Erythroblast (primary cell): Measurements from ENCODE around the gene DRC1.
A peak's percentile ranks its signal among the peaks of the same experiment; 100 is the strongest.

Experiments
- DNase-seq, 2 experiments: peaks; one replicate each; lab custom pipeline; 2025; lab: John Stamatoyannopoulos, UW
- GATA1 ChIP-seq: IDR thresholded peaks from 2 replicates; pipeline ENCODE4 v1.6.1; 2011; ENCODE audit warnings: low read depth, mild to moderate bottlenecking, control low read depth, low read length, moderate library complexity
- POLR2A ChIP-seq: IDR thresholded peaks from 2 replicates; pipeline ENCODE4 v1.6.1; 2011; ENCODE audit warnings: mild to moderate bottlenecking, low read length

DRC1 gene

DNA sequence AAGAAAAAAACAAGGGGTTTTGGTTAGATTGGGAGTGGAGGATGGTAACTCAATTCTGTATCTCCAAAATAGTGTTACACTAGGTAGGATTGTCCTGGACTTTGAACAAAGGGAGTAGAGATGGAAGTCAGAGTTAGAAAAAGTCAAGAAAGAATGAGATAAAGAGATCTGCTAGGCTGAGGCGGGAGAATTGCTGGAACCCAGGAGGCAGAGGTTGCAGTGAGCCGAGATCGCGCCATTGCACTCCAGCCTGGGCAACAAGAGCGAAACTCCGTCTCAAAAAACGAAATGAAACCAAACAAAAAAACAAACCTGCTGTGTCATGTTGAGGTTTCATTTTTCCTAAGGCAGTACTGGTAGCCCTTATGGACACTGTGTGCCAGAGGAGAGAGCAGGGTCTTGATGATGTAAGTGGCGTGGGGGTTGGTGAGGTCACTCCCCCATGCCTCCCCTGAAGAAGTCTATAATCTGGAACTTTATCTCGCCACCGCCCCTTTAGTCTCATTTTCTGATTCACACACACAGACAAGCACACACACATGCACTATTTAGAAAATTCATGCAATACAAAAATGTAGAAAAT is 10.5 kb downstream of the DRC1 start:
- TF ChIP-seq GATA1 (no peak), POLR2A (peak; percentile 52)
- DNase-seq: peak; percentile 70 to 83

- no peak for DNase-seq
- TF ChIP-seq POLR2A (no peak), GATA1 (no peak)
These were observed 12.6 kb downstream of the DRC1 start for GRCh38 chr2:26414311-26414710.

DNA sequence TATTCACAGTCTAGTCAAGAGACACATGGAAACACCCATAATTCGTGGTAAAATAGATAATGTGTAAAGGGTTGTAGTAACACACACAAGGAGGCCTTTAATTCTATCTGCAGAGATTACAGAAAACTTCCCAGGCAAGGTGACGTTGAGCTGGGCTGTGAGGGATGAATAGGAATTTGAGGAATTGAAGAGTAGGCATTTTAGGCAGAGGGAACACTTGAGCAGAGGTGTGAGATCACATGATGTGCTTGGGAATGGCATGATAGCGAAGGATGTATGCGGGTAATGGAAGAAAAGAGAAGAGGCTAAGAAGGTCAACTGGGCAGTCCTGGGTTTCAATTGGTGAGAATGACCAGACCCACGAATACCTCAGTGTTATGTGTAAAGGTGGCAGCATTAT is 20.2 kb downstream of the DRC1 start:
- DNase-seq: no peak
- TF ChIP-seq GATA1 (no peak), POLR2A (no peak)

GRCh38 chr2:26422947-26423629 is 21.4 kb downstream of the DRC1 start:
- no peak for TF ChIP-seq GATA1
- TF ChIP-seq POLR2A: no peak
- no peak for DNase-seq

- TF ChIP-seq GATA1 (no peak), POLR2A (no peak)
- no peak for DNase-seq
These were observed 22.0 kb downstream of the DRC1 start for GRCh38 chr2:26423750-26424149.

DNA sequence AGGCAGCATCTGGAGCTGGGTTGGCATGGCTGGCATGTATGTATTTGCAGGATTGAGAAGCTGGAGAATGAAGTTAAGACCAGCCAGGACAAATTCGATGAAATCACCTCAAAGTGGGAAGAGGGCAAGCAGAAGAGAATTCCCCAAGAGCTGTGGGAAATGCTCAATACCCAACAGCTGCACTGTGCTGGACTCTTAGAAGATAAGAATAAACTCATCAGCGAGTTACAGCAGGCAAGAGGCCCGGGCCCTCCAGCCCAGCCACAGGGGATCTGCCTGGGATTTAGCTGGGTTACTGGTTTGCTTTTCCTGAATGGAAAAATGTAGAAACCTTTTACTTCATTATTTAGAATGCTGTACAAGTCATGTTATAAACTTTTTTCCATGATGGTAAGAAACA is 22.5 kb downstream of the DRC1 start:
- TF ChIP-seq POLR2A: no peak
- no peak for TF ChIP-seq GATA1
- no peak for DNase-seq

DNA sequence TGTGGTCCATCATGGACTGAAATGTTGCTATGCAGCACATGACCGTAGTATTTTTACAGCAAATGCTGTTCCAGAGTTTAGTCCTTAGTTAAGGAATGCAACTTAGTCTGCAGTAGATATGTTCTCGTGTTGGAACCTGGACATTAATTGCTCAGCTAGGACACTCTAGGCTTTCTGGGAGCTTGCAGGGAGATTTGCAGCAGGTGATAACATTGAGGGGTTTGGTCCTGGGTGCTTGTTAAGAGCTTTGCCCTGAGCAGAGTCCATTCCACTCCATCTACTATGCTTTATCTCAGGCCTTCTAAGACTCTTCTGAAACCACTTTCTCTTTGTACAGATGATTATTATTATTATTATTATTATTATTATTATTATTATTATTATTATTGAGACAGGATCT is 27.1 kb downstream of the DRC1 start:
- no peak for DNase-seq
- no peak for TF ChIP-seq POLR2A
- no peak for TF ChIP-seq GATA1

- TF ChIP-seq POLR2A: no peak
- no peak for TF ChIP-seq GATA1
- DNase-seq: no peak
These were observed 28.3 kb downstream of the DRC1 start for GRCh38 chr2:26429779-26430578.

- DNase-seq: no peak
- TF ChIP-seq GATA1 (no peak), POLR2A (no peak)
These were observed 29.1 kb downstream of the DRC1 start for GRCh38 chr2:26430826-26431225.

DNA sequence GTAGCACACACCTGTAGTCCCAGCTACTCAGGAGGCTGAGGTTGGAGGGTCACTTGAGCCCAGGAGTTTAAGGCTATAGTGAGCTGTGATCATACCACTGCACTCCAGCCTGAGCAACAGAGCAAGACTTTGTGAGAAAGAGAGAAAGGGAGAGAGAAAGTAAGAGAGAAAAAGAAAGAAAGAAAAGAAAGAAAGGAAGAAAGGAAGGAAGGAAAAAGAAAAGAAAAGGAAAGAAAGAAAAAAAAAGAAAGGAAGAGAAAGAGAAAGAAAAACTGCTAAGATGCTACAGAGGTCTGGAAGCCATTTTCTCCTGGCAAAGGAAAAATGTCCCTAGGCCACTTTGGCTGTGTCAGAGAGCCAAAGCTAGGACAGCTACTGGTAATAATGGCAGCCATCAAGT is 30.6 kb downstream of the DRC1 start:
- TF ChIP-seq GATA1: no peak
- no peak for TF ChIP-seq POLR2A
- DNase-seq: no peak

GRCh38 chr2:26432859-26433258 is 31.1 kb downstream of the DRC1 start:
- DNase-seq: no peak
- TF ChIP-seq POLR2A (no peak), GATA1 (no peak)

GRCh38 chr2:26435106-26435505 is 33.4 kb downstream of the DRC1 start:
- TF ChIP-seq POLR2A (no peak), GATA1 (no peak)
- DNase-seq: no peak

GRCh38 chr2:26438526-26438925 is 36.8 kb downstream of the DRC1 start:
- DNase-seq: no peak

GRCh38 chr2:26438926-26439325 is 37.2 kb downstream of the DRC1 start:
- no peak for TF ChIP-seq GATA1
- no peak for TF ChIP-seq POLR2A
- no peak for DNase-seq

More at GRCh38 chr2:26438526-26438925, 36.8 kb downstream of the DRC1 start:
- TF ChIP-seq GATA1 (no peak), POLR2A (no peak)
